ENCODE results near the gene SERPINA4.

GRCh38 chr14:94614802-94615201 lies 53.6 kb downstream of the SERPINA4 start:
- TF ChIP-seq, protein P1, sequence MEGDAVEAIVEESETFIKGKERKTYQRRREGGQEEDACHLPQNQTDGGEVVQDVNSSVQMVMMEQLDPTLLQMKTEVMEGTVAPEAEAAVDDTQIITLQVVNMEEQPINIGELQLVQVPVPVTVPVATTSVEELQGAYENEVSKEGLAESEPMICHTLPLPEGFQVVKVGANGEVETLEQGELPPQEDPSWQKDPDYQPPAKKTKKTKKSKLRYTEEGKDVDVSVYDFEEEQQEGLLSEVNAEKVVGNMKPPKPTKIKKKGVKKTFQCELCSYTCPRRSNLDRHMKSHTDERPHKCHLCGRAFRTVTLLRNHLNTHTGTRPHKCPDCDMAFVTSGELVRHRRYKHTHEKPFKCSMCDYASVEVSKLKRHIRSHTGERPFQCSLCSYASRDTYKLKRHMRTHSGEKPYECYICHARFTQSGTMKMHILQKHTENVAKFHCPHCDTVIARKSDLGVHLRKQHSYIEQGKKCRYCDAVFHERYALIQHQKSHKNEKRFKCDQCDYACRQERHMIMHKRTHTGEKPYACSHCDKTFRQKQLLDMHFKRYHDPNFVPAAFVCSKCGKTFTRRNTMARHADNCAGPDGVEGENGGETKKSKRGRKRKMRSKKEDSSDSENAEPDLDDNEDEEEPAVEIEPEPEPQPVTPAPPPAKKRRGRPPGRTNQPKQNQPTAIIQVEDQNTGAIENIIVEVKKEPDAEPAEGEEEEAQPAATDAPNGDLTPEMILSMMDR (conservative IDR thresholded peaks at IDR 0.05): no peak
- no peak for TF ChIP-seq EZH2 (IDR thresholded peaks at IDR 0.05; ENCODE audit: low read depth)

Data from PC-9 (cell line).